C4-2B (cell line): ENCODE results near the gene PRUNE1.

ENCODE experiments used
- H3K27ac ChIP-seq: fragments of 450-650 bp; 2 replicates; pipeline ENCODE4 v1.5.1; 2017
- ZFX ChIP-seq: fragments of 450-650 bp; IDR thresholded peaks from 2 replicates; pipeline ENCODE4 v1.6.1; 2017
- TF ChIP-seq, protein P1 (sequence below): fragments of 450-650 bp; conservative IDR thresholded peaks from 2 replicates; pipeline ENCODE4 v1.5.1; 2017; ENCODE audit warnings: mild to moderate bottlenecking

PRUNE1 gene

GRCh38 chr1:150967936-150968335 lies 40.3 kb upstream of the PRUNE1 start:
- TF ChIP-seq, protein P1, sequence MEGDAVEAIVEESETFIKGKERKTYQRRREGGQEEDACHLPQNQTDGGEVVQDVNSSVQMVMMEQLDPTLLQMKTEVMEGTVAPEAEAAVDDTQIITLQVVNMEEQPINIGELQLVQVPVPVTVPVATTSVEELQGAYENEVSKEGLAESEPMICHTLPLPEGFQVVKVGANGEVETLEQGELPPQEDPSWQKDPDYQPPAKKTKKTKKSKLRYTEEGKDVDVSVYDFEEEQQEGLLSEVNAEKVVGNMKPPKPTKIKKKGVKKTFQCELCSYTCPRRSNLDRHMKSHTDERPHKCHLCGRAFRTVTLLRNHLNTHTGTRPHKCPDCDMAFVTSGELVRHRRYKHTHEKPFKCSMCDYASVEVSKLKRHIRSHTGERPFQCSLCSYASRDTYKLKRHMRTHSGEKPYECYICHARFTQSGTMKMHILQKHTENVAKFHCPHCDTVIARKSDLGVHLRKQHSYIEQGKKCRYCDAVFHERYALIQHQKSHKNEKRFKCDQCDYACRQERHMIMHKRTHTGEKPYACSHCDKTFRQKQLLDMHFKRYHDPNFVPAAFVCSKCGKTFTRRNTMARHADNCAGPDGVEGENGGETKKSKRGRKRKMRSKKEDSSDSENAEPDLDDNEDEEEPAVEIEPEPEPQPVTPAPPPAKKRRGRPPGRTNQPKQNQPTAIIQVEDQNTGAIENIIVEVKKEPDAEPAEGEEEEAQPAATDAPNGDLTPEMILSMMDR = no peak
- TF ChIP-seq ZFX = no peak
- peak overlapping the region; percentile 9; the same call in 1 of the 2 replicates for H3K27ac ChIP-seq

GRCh38 chr1:150968491-150968890 lies 39.8 kb upstream of the PRUNE1 start:
- H3K27ac ChIP-seq = peak overlapping the region; percentile 9
- TF ChIP-seq ZFX = no peak
- TF ChIP-seq, protein P1 = no peak

- TF ChIP-seq, protein P1 = no peak
- TF ChIP-seq ZFX = no peak
- no peak overlapping the region for H3K27ac ChIP-seq
Observed at GRCh38 chr1:150969626-150970025, 38.6 kb upstream of the PRUNE1 start.

DNA sequence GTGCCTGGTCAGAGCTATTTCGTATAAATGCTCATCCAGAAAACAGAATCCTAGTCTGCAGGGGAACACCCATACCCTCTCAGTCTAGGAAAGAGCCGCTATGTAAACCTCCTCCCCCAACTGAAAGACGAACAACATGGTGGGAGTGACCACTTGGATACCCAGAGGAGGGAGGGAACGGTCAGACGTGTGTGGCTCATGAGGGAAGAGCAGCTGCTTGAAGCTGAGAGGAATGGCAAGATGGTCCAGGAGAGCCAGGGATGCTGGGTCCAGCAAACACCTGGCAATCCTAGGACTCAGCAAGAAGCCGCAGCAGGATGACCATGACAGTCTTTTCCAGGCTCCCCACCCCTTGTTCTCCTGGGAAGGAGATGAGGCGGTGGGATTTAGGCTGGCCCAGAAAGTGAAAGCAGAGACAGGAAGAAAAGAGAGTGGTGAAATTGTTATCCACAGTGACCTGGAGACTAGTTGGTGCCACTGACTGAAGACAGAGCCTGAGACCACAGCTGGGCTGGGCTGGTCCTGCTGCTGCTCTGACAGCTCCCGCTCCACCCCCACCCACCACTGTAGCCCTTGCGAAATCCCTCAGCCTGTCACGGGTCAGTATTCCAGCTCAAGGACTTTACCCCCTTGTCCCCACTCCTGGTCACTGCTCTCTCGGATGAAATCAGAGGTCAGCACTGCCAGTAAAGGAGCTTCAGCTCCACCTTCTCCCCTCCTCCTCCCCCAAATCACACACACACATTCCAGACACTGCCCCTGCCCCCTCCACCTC lies 37.3 kb upstream of the PRUNE1 start:
- TF ChIP-seq ZFX = no peak
- TF ChIP-seq, protein P1 = no peak
- peak overlapping the region; percentile 84 for H3K27ac ChIP-seq

DNA sequence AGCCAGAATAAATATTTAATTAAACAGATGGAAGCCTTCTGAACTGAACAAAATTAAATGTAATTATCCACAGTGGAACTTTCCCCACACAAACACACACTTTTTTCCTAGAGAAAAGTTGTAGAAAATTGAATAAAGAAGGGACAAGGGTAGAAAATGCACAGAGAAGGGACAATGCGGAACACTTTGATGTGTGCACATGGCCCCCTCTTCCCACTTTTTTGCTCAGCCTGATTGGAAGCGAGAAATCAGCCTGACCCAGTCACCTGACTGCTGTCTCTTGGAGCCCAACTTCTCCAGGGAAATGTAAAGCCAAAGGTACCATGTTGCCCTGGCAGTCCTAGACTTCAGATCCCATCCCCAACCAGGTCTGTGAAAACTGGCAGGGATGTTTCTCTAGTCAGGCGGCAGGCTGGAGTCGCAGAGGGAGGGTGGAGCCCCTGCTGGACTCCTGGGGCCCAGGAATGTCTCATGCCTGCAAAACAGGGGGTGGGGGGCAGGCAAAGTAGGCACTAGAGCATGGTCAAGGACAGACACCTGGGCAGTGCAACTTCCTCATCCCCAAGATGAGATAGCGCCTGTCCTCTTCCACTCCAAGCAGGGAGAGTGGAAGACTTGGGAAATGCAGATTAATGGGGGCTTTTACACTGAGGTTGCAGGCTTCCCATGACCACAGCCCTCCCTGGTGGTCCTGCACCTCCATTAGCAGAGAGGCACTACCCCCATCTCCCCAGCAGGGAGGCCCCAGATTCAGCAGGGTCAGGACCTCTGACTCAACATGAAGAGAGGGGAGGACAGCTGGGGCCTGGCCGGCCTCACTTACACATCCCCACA lies 36.4 kb upstream of the PRUNE1 start:
- peak overlapping the region; percentile 84 for H3K27ac ChIP-seq
- TF ChIP-seq ZFX = no peak
- TF ChIP-seq, protein P1 = no peak

DNA sequence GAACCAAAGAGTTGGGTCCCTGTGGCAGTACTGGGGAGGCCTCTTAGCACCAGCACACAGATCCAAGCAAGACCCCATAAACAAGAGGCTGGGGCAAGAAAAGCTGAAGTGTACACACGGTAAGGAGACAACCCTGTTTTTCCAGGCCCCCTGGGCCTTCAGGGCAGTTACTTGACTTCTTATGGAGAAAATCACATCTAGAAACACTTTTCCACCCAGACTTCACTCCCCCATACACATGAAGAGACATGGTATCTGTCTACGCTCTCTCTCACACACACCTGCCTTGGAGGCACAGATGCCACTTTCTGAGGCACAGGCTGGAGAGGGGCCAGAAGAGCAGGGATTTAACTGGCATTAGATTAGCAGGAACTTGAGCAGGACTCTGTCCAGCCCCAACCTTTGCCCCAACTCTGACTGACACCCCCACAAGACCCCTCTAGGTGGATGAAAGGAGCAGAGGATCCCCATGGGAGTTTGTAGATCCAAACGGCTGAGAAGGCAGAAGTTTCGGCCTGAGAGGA lies 35.8 kb upstream of the PRUNE1 start:
- TF ChIP-seq, protein P1 = no peak
- no peak for TF ChIP-seq ZFX
- H3K27ac ChIP-seq = peak overlapping the region; percentile 84
